T-helper 2 cell treated with Interferon-gamma antibody and Interleukin-4, amounts not matched to agents 100 ng/mL and 5 ng/mL, for 36 hours (primary cell): ENCODE measurements around the gene TMCC1. TPM values are rescaled to one million over a fixed set of nuclear protein-coding genes. Genes with fewer than 3 reads are reported as not detected.
"Not testable (repeated sequence)": the region's sequence is repeated elsewhere in the genome, so short reads cannot be mapped to it uniquely, and the experiment has no call there.

Source experiments
- intact Hi-C: fragments of 100-400 bp; cut with micrococcal nuclease; formaldehyde crosslinking; loops from one replicate; pipeline ENCODE4 v1.15.1; 2023
- total RNA-seq: library from RNA; stranded (reverse); gene quantifications from 2 replicates; pipeline ENCODE4 v1.2.3, GENCODE V29; 2022

The TMCC1 gene
- total RNA-seq, 1 donor from 2014 or later, result 16.8 TPM

DNA sequence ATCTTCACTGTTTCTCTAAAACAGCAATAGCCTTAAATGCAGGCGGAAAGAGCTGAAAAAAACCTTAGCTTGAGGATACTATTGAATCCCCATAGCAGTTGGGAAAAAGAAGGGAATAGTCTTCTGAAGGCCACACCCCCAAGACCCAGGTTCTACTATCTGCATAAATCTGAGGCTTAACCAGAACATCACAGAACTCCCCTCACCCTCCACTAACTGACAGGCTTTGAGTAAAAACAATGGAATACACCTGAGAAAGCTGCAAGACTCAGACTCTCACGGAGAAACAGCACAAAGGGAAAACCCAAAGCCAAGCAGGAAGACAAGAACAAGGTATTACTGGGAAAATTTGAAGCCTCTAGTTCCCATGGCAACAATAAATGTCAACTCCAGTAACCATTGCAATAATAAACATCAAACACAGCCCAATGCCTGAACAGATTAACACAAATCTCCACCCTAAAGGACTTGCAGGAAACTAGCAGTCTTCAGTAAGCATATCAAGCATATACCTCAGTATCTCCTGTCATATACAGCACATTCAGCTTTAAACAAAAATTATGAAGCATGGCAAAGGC lies 56.4 kb downstream of the TMCC1 start:
- intact Hi-C loops, result no loop called here

DNA sequence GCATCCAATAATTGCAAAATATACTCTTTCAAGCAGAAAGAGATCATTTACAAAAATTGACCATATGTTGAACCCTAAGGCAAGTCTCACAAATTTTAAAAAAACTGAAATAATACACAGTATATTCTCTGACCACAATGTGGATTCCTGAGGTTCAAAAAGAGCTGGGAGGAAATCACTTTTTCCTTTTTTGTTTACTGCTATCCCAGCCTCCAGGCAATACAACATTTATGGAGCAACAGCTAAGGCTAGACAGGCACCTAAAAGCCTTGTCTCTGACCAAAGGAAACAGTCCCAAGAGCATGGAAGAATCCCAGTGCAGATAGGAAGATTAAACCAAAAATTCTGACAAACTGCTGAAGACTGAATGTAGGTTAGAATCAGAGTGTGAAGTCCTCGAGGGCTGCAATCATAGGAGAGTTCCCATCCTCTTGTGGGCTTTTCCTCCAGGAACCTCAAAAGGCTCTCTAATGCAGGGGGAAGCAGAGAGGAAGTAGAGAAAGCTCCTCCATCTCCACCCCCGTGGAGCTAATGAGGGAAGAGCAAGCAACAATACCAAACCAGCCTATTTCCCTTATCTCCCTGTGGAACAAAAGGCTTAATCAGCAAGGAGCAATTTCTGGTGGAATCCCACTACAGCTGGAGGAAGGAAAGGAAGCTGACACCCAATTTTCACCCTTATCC lies 57.0 kb downstream of the TMCC1 start:
- intact Hi-C loops, result no loop called here

DNA sequence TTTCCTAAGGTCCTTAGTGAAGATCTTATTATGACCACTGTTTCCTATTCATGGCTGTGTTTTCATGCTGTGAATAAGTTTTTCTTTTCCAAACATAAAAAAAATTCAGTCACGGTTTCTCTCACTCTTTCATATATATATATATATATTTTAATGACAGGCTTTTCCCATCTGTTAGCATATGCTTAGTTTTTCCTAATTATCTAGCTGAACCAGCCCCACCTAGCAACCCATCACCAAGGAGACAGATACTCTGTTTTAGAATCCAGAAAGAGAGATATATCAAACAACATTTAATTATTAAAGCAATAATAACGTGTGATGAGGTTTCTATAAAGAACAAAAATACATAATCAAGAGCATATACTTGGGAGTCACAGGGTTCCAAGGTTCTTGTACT lies 58.3 kb downstream of the TMCC1 start:
- intact Hi-C loops, result no loop called here

DNA sequence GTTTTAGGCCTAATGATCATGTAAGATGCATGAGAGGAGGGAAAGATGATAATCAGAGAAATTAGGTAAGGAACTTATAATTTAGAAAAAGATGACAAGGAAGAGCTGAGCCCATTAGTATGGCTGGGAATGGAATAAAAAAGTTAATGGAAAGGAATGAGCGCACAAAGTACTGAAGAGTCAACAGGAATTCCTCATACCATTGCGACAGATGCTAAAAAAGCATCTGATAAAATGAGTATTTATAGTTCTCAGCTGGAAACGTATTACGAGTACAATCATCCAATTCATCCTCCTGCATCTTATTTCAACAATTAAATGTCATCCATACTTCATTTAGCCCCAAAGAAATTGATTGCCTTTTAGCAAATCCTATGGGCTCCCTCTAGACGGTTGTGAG lies 58.9 kb downstream of the TMCC1 start:
- intact Hi-C loops, result no loop called here

DNA sequence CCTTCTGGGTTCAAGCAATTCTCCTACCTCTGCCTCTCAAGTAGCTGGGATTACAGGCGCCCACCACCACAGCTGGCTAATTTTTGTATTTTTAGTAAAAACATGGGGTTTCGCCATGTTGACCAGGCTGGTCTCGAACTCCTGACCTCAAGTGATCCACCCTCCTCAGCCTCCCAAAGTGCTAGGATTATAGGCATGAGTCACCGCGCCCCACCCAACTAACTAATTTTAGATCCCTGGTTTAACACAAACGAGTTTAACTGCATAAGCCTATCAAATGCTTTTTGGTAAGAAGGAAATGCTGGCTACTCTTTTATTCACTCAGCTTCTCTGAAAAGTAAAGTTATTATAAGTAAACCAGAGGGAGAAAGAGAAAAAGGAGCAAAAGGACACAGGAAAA lies 61.6 kb downstream of the TMCC1 start:
- intact Hi-C loops, result not testable (repeated sequence)

DNA sequence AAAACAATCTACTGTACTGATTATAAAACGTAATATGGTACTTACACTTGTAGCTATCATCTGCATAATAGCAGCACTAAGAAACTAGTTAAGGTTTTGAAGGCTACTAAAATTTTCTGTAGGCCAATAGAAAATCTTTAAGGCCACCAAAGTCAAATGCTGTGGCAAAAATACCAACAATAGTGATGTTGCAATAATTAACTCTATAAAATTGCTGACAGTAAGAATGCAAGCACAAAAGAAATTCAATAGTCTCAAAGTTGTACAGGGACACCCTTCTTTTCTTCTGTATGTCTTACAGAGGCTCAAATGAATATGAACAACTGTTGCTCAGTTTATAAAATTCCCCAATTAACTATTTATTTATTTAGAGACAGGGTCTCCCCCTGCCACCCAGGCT lies 62.0 kb downstream of the TMCC1 start:
- intact Hi-C loops, result no loop called here

DNA sequence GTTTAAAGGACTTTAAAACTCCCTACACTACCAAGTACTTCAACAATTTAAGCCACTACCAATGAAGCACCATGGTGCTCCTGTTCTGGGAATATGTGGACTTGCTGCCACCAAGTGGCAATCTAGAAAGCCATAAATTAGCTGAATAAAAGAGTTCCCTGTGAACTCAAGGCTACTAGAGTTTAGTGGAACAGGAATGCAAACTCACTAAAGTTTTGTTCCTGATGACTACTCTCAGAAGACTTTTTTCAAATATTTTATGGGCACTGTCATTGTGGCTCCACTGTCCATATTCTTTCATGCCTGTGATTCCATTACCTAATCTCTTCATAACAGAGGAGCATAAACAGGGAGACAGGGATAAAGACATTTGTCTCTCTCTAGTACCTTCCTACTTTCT lies 63.9 kb downstream of the TMCC1 start:
- intact Hi-C loops, result loop anchor here (1.0 to 5.0 kb wide), 2 partner anchors 103 to 179 kb away; no protein-coding TSS in a partner anchor

DNA sequence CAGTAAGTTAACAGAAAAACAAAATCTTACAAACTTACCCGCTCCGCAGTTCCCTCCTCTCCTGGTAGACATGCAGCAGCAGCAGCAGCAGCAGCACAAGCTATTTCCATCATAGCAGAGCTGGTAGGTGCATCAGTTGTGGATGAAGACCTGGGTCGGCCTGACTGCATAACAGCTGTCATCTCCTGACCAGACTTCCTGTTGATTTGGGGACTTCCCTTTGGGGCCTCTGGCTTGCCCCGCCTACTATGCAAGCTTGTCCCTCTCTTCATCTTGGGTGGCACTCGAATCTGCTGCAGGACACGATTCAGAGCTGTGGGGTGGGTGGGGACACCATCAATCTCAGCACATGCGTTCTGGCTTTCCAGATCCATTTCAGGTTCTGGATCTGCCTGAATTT lies 65.7 kb downstream of the TMCC1 start:
- intact Hi-C loops, result loop anchor here (5.0 kb wide), 1 partner anchor 105 kb away; no protein-coding TSS in a partner anchor

DNA sequence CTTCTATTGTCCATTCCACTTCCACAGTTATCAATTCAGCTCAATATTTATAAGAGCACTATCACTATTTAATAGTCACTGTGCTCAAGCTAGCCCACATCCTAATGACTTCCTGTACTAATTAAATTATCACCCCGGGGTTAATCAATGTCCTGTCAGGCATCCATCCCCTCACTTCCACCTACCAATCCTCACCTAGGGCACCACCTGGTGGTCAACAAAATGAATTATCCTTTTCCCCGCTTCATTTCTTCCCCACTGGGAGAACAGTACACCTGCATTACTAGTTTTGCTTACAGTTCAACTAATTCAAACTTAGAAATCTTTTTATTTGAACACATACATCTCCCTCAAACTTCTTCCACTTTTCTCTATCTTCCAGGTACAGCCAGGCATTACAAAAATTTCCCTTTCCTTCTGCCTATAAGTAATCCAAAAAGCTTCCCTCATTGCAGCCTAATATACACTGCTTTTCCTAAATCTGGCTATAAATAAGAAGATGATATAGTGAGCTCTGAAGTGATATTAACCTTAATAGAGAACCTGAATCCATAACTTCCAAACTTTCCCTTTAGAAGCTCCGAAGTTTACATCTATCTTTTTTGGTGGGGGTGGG lies 68.5 kb downstream of the TMCC1 start:
- intact Hi-C loops, result loop anchor here (1.0 to 5.0 kb wide), 4 partner anchors 107 to 335 kb away; no protein-coding TSS in a partner anchor

DNA sequence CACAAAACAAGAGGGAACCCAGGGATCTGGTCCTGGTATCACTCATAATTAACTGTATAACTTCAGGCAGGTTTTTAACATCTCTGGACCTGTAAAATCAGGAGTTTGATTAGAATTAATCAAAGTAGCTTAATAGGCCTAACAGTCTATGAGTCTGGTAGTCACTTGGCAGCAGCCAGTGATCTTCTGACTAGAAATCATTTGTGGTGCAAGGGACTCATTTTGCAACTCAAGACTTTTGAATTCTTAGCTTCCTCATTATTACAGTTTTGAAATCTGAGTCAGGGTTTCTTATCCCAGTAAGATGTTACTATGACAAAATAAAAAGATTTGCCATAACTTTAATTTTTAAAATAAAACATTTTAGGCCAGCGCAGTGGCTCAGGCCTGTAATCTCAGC lies 70.8 kb downstream of the TMCC1 start:
- intact Hi-C loops, result no loop called here

DNA sequence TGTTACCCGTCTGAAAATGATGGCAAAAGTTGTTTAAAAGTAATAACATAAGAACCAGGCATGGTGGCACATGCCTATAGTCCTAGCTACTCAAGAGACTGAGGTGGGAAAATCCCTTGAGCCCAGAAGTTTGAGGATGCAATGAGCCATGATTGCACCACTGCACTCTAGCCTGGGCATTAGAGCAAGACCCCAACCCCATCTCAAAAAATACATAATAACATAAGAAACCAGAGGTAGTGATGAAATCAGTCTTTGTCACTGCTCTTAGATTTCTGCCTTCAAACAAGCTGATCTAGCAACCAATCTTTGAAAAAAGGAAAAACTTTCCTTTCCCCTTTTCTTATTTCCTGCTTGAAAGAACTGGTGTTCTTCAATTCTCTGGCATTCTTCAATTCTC lies 71.3 kb downstream of the TMCC1 start:
- intact Hi-C loops, result no loop called here

DNA sequence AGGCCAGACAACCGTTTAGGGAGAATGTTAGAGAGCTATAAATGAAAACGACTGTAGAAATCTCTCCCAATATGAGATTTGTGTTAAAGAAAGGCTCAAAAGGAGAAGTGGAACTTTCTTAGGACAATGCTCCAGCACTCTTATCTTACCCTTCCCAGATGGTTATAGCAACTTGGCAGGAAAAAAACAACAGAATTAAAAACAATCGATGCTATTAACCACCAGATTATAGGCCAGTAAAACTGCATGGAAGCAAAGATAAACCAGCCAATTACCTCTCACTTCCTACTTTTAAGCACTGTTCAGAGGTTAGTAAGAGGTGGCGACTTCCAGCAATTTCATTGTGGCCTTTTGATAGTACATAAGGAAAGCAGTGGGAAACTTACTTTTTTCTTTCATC lies 72.9 kb downstream of the TMCC1 start:
- intact Hi-C loops, result no loop called here

DNA sequence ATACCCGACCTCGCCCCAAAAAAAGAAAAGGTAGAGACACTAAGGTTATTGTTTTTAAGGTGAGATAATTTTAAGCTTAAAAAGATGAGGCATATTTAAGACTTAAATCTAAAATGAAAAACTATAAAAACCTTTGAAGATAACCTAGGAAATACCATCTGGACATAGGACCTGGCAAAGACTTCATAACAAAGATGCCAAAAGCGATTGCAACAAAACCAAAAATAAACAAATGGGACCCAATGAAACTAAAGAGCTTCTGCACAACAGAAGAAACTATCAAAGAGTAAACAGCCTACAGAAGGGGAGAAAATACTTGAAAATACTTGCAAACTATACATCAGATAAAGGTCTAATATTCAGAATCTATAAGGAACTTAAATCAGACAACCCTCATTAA lies 80.9 kb downstream of the TMCC1 start:
- intact Hi-C loops, result no loop called here

DNA sequence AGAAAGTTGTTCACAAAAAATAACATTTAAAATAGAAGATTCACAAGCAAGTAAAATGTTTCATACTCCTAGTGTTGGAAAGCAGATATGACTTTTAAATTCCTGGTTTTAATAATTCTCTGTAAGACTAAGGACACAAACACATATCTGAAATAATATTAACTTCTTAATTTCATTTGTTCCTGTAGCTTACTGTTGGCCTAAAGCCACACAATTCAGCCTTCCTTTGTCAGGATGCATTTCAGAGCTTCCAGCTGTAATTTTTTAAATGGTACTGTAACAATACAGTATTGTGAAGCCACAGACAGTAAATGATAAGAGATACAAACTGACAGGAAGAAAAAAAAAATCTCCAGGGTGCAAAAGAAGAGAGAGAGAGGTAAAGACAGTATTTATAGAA lies 84.2 kb downstream of the TMCC1 start:
- intact Hi-C loops, result no loop called here

DNA sequence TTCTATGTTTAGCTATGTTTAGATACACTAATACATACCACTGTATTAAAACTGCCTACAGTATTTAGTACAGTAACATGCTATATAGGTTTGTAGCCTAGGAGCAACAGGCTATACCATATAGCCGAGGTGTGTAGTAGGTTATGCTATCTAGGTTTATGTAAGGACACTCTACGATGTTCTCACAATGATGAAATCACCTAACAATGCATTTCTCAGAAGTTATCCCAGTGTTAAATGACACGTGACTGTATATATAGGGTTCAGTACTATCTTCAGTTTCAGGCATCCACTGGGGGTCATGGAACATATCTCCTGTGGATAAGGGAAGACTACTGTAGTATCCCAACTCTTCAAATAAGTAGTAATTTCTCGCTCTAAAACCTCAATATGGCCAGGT lies 97.4 kb downstream of the TMCC1 start:
- intact Hi-C loops, result no loop called here

DNA sequence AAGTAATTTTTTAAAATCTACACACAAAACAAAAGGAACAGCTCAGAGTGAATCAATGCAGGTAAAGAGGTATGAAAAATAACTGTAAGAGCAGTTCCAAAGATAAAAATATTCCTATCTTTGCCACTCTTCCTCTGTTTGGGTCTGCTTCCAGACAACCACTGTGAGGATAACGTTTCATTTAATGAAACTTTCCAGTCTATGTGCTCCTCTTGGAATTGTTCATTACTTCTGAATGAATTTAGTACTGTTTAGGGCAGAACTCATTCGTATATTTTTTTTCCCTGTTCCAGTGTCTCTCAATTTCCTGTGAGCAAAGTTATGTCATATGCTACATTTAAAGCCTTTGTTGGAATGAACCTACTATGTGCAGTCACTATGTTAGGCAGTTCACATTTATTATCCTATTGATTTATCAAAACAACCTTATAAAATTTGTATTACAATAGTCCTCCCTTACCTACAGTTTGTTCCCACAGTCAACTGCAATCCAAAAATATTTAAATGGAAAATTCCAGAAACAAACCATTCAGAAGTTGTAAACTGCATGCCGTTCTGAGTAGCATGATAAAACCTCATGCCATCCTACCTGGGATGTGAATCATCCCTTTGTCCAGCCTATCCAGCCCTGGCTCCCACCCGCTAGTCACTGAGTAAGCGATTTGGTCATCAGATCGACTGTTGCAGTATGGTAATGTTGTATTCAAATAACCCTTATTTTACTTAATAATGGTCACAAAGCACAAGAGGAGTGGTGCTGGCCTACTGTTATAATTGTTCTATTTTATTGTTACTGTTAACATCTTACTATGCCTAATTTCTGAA lies 98.1 kb downstream of the TMCC1 start:
- intact Hi-C loops, result no loop called here

DNA sequence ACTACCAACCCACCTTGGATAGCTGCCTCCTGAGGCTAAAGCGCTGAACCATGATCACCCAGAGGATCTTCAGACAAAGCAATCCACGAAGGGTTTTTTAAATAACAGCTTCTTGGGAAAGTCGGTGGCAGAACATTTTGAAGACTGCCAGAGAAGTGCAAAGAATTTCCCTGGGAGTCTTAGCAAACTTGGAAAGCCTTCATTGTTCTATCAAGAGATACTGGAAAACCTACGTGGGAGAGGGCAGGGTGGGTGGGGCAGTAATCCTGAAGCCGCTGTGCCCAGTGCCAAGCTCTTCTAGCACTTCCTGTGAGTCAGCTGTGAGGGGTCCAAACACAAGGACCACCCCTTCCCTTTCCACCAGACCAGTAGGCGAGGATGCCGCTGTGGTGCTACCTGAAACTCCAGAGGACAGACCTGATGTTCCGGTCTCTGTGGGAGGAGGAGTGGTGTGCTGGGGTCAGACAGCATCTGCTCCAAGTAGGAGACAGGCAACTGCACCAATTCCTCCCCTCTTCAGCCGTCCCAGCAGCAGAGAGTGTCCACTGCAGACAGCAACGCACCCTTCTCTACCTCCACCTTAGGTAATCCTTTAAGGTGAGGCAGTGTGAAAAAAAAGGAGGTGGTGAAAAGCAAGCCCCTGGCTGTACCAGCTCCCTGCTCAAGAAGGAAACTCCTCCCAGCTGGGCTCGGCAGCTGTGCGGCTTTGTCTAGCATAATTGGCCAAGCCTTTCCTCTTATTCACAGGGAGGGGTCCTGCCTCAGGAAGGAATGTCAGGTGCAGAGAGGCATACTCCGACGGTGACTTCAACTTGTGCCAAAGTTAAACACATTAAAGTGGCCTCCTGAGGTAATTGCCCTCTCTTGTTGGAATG lies 99.0 kb downstream of the TMCC1 start:
- intact Hi-C loops, result no loop called here

DNA sequence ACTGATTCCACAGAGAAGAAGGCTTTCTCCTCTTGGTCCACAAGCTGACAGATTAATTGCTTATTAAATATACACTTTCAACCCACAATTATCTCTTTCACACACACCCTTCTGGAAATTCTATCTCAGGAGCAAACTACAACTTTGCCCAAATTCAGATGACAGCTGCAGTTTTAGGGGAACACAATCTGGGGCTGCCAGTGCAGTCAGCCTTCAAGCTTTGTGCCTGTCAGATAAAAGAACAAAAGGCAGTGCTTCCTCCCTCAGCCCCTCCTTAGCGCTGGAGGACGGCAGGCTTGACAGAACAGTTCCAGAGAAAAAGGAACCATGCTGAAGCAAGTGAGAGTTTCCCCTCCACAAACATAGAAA lies 99.6 kb downstream of the TMCC1 start:
- intact Hi-C loops, result no loop called here

DNA sequence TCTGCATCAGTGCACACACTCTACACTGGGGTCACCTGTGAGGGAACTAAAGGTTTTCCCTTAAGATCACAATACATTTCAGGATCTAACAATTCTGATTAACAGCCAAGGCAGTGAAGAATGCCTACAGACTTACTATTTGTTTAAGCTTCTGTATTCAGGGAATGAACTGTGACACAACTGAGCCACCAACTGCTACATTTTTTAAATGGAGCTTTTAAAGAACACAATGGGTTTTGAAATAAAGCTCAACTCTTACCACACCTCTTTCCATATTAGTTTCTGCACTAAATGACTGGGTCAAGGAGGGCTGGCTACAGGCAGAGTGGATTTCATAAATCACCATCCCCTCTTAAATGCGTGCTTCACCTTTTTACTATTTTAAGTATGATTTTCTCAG lies 100.2 kb downstream of the TMCC1 start:
- intact Hi-C loops, result no loop called here

DNA sequence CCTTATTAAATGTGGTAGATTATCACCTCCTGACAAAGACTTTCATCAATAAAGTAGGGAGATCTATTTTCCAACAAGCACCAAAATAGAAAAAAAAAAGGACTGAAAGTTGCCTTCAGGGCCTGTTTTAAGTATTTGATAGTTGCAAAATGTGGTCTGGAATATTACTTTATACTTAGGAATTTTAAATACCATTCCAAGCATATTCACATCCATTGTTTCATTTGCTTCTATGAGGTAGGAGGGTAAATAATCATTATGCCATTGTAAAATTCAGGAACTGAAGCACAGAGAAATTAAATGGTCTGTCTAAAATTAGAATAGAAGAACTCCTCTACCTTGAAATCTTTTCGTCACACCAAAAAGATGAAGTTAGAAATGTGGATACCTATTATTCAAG lies 110.0 kb downstream of the TMCC1 start:
- intact Hi-C loops, result no loop called here

DNA sequence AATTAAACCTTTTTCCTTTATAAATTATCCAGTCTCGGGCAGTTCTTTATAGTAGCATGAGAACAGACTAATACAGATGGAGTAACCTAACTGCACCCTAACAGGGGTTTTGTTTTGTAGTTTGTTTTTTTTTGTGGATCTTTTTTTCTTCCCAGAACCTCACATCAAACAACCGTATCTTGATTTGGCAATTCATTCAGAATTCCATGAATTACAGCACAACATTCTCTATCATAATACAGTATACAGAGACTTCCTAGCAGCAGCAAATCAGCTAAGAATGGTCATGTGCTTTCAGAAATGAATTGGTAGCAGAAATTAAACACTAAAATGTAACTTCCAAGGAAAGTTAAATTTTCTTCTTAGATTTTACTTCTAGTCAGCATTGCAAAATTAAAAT lies 114.6 kb downstream of the TMCC1 start:
- intact Hi-C loops, result no loop called here
